GM19351 (cell line): ENCODE data around the gene LAMB3.

Experiments used
- ATAC-seq: cut with Tn5 transposase; IDR thresholded peaks from one replicate; pipeline ENCODE4 v1.9.1; 2021; ENCODE audit warnings: mild to moderate bottlenecking, moderate library complexity; ENCODE audit not compliant: unreplicated experiment

Gene LAMB3

DNA sequence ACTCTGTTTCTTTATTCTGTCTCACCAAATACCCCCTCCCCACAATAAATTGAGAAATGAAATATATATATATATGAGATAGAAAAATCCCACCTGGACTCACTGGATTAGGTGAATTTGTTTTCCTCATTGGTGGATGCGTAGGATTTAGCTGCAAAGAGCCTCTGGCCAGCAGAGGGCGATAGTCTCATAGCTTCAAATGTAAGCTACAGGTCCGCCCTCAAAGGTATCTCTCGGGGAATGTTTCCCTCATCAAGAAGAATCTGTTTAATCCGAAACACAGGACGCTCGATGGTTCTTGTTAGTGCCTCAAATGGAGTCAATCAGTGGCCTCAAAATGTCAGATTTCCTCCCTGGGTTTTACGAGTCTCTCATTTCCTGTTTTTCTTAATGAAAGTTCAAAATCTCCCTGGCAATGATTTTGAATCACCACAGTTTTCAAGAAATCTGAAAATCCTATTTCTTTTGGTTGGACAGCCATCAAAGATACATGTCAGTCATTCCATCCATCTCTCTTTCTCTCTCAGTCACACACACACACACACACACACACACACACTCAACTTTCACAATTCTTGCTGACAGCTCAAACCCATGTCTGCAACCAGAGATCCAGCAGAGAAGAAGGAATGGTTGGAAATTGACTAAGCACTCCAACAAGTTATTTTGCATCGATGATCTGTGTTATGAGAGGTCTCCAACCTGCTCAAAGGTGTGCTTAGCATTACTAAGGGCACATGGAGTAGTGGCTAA, 82.6 kb downstream of the LAMB3 start:
- ATAC-seq = peak; percentile 60

DNA sequence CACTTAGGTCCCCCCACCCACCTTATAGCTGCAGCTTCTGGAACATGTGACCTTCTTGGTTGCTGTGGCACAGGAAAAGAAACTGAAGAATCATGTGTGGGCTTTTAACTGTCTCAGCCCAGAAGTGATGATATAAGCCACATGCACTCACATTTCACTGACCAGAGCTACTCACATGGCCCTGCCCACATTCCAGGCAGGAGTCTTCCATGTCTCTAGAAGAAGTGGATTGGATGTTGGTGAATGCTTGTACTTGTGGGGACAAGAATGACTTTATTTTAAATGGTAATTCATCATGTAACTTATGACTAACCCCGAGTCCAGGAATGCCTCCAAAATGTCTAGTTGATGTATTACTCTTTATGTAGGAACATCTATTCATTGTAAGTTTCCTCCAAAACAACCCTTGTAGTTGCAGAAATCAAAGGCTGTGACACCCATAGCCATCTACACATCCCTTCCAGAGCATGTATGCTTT, 84.5 kb downstream of the LAMB3 start:
- no peak for ATAC-seq

DNA sequence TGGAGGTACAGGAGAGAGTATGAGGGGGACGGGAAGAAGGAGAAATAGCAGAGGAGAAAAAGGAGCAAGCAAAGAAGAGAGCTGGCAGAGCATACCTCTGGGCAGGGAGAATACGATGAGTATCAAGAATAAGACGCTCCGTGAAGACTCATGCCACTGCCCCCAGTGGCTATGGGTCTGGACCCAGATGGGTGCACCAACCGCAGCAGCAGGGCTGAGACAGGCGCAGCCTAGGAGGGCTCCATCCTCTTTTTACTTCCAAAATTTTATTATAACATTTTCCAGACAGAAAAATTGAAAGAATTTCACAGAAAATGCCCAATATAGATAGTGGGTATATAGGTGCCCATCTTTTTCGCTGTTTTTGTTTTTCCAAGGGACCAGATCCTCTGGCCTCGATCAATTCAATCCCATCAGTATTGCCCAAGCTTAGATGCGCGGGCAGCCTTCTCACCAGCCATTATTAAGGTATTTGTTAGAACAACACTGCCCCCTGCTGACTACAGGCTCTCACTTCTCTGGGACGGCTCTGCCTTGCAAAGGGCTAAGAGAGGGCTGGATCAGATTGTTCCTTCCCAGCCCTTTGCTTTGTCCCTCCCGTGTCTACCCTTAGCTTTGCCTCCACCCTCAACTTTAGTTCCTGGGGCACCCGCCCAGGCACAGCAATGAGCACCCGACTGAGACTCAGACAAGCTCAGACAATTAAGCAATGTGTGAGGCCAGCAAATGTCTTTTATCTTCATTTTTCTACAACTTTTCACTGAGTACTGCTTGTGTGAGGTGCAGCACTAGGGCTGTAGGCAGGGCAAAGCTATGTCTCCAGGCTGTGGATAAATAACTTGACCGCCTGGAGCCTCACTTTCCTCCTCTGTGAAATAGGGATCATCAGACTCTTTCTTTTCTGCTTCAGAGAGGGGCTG, 86.2 kb downstream of the LAMB3 start:
- peak; percentile 93 for ATAC-seq
